WERI-Rb-1 (cell line): ENCODE results near the gene TNFRSF8.

Source experiments
- DNase-seq: peaks from one replicate; pipeline ENCODE4 v3.0.0-alpha.2; 2020
- H3K27ac ChIP-seq: fragments of 250-450 bp; sonication (Bioruptor Pico); 2 replicates; pipeline ENCODE4 v1.5.1; 2020; ENCODE audit warnings: mild to moderate bottlenecking, moderate library complexity
- H3K27me3 ChIP-seq: fragments of 250-450 bp; sonication (Bioruptor Pico); 2 replicates; pipeline ENCODE4 v1.5.1; 2021; ENCODE audit warnings: mild to moderate bottlenecking, low read depth, moderate library complexity; ENCODE audit not compliant: insufficient read depth, severe bottlenecking
- H3K36me3 ChIP-seq: fragments of 250-450 bp; sonication (Bioruptor Pico); 2 replicates; pipeline ENCODE4 v1.5.1; 2020; ENCODE audit warnings: mild to moderate bottlenecking, moderate library complexity
- H3K4me3 ChIP-seq: 2 replicates; pipeline ENCODE4 v1.5.1; 2011; ENCODE audit warnings: low read depth, mild to moderate bottlenecking, control low read depth, low read length
- H3K9me3 ChIP-seq: fragments of 250-450 bp; sonication (Bioruptor Pico); 2 replicates; pipeline ENCODE4 v1.5.1; 2021; ENCODE audit warnings: mild to moderate bottlenecking, moderate library complexity; ENCODE audit not compliant: severe bottlenecking
- TF ChIP-seq, protein P1 (sequence below): IDR thresholded peaks from 2 replicates; pipeline ENCODE4 v1.5.1; 2011; ENCODE audit warnings: low read depth, mild to moderate bottlenecking, control low read depth, inconsistent platforms, low read length

TNFRSF8 gene

DNA sequence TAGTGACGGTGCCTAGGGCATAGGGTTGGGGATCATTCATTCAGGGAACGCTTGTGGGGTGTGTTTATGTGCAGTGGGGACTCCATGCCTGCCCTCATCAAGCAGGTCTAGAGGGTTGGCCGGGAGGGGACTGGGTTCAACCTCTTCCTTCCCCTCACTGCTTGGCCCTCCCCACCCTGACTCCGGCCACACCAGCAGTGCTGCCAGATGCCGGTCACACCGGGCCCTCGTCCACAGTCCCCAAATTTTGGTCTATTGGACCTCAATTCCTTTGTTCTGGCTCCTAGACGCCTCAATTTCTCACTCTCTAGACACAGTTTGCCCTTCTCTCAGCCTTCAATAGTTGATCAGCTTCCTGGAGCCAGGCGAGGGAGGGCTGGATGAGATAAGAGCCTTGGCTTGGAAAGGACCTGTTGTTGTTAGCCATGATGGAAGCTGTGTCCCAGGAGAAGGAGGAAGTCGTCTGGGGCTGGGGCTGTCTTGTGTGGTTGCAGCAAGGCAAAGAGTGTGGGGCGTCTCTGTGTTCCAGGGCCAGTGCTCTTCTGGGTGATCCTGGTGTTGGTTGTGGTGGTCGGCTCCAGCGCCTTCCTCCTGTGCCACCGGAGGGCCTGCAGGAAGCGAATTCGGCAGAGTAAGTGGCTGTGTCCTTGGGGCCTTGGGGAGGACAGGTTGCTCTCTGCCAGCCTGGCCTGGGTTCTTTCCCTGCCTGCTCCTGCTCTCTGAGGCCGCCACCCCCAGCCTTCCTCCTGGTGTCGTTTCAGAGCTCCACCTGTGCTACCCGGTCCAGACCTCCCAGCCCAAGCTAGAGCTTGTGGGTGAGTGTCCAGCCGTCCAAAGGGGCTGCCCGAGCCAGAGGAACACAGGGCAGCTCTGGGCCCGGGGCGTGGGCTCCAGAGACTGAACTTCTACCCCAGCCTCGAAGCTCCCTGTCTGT, 62.6 kb downstream of the TNFRSF8 start:
- H3K4me3 ChIP-seq: no peak overlapping the region
- peaks cover 26% of the 10 kb centered on the region for H3K27me3 ChIP-seq
- H3K9me3 ChIP-seq: no peaks in the 10 kb centered on the region
- no peak for DNase-seq
- no peaks in the 10 kb centered on the region for H3K36me3 ChIP-seq
- TF ChIP-seq, protein P1, sequence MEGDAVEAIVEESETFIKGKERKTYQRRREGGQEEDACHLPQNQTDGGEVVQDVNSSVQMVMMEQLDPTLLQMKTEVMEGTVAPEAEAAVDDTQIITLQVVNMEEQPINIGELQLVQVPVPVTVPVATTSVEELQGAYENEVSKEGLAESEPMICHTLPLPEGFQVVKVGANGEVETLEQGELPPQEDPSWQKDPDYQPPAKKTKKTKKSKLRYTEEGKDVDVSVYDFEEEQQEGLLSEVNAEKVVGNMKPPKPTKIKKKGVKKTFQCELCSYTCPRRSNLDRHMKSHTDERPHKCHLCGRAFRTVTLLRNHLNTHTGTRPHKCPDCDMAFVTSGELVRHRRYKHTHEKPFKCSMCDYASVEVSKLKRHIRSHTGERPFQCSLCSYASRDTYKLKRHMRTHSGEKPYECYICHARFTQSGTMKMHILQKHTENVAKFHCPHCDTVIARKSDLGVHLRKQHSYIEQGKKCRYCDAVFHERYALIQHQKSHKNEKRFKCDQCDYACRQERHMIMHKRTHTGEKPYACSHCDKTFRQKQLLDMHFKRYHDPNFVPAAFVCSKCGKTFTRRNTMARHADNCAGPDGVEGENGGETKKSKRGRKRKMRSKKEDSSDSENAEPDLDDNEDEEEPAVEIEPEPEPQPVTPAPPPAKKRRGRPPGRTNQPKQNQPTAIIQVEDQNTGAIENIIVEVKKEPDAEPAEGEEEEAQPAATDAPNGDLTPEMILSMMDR: no peak
- no peak overlapping the region for H3K27ac ChIP-seq

DNA sequence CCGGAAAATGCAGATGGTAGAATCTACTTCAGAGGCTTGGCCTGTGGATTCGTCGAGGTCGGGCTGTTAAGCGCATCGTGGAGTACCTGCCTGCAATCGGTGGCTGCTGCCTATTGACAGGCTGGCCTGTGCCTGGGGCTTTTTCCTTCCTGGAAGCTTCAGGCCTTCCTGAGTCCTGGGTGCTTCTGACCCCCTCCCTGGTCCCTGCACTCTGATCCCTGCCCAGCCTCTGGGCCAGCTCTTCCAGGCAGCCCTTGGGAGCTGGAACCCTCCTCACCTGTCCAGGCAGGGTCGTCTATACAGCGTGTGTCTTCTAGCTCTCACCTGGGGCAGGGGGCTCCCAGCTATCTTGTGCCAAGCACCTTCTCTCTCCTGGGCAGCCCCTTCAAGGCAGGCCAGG, 63.7 kb downstream of the TNFRSF8 start:
- DNase-seq: no peak
- Histone ChIP-seq H3K36me3 (no peaks in the 10 kb centered on the region), H3K9me3 (no peaks in the 10 kb centered on the region), H3K27me3 (peaks cover 26% of the 10 kb centered on the region), H3K4me3 (no peak overlapping the region), H3K27ac (no peak overlapping the region)
- TF ChIP-seq, protein P1: no peak

- TF ChIP-seq, protein P1: no peak
- H3K36me3 ChIP-seq: no peaks in the 10 kb centered on the region
- H3K27ac ChIP-seq: no peak overlapping the region
- H3K27me3 ChIP-seq: peaks cover 24% of the 10 kb centered on the region
- DNase-seq: no peak
- no peak overlapping the region for H3K4me3 ChIP-seq
- no peaks in the 10 kb centered on the region for H3K9me3 ChIP-seq
Measured at GRCh38 chr1:12127206-12127810, 64.2 kb downstream of the TNFRSF8 start.

DNA sequence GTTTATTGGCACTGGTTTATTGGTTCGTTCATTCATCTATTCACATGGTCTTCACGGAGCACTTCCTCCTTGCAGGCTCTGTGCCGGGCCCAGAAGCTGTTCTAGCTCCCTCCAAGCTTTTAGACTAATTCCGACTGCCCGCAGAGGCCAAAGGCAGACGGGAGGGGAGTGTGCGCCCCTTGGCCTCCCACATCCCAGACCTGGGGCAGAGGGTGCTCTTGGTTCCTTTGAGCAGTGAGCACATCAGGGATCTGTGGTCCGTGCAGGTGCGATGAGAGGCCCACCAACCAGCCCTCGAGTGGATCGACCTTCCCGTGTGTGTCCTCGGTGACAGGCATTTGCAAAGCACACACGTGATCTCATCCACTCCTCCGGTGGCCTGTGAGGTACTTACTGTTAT, 65.0 kb downstream of the TNFRSF8 start:
- H3K27ac ChIP-seq: no peak overlapping the region
- TF ChIP-seq, protein P1: no peak

DNA sequence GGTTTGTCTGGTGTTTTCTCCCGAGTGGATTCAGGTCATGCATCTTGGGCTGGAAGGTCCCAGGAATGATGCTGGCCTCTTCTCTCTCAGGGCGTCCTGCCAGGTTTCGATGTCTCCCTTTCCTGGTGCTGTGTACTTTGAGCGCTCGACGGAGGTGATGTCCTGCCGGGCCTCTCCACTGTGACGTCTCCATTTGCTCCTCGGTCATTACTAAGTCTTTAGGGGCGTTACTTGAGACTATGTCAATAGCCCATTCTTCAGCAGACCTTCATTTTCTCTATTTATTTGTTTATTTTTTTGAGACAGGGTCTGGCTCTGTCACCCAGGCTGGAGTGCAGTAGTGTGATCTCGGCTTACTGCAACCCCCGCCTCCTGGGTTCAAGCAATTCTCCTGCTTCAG, 66.5 kb downstream of the TNFRSF8 start:
- H3K27me3 ChIP-seq: peaks cover 4% of the 10 kb centered on the region
- H3K4me3 ChIP-seq: no peak overlapping the region
- TF ChIP-seq, protein P1: no peak
- no peaks in the 10 kb centered on the region for H3K9me3 ChIP-seq
- no peaks in the 10 kb centered on the region for H3K36me3 ChIP-seq
- DNase-seq: no peak
- H3K27ac ChIP-seq: no peak overlapping the region

More for the DNA sequence above, 65.0 kb downstream of the TNFRSF8 start:
- DNase-seq: no peak
- H3K27me3 ChIP-seq: peaks cover 16% of the 10 kb centered on the region
- no peaks in the 10 kb centered on the region for H3K9me3 ChIP-seq
- no peaks in the 10 kb centered on the region for H3K36me3 ChIP-seq
- no peak overlapping the region for H3K4me3 ChIP-seq
